GM12878 (cell line): ENCODE data around the gene TBC1D25. TPM values are rescaled to one million over a fixed set of nuclear protein-coding genes. Genes with fewer than 3 reads are reported as not detected.

Source experiments
- ATAC-seq: fragments of 200-7000 bp; cut with Tn5 transposase; 3 replicates; pipeline ENCODE4 v1.9.1; 2020; ENCODE audit warnings: mild to moderate bottlenecking, moderate library complexity
- Bru-seq: library from RNA; stranded (reverse); fragments of 400-500 nt; gene quantifications from one replicate; lab custom pipeline; 2021; lab: Mats Ljungman, UMichigan
- BruChase-seq, 2 experiments: library from RNA; stranded (reverse); fragments of 400-500 nt; gene quantifications; one replicate each; lab custom pipeline; 2021; lab: Mats Ljungman, UMichigan
- BruUV-seq: library from RNA; stranded (reverse); fragments of 400-500 nt; replicated peaks from 2 replicates; lab custom pipeline; 2021; lab: Mats Ljungman, UMichigan
- CTCF ChIA-PET: fragments of 300-600 bp; sonication (Branson Sonifier 250); formaldehyde crosslinking; extraction: SDS; loops from one replicate; lab custom pipeline; 2021; ENCODE audit warnings: inconsistent platforms; lab: Yijun Ruan, JAX
- POLR2A ChIA-PET: fragments of 350-600 bp; formaldehyde crosslinking; extraction: SDS; loops from one replicate; lab custom pipeline; 2021; ENCODE audit warnings: inconsistent platforms; lab: Charles Lee
- RAD21 ChIA-PET: fragments of 300-600 bp; sonication (Branson Sonifier 250); formaldehyde crosslinking; loops from one replicate; lab custom pipeline; 2023; ENCODE audit warnings: antibody characterized with exemption; ENCODE audit not compliant: unreplicated experiment; lab: Charles Lee
- SMC1A ChIA-PET: fragments of 300-600 bp; sonication (Branson Sonifier 250); formaldehyde crosslinking; loops from one replicate; lab custom pipeline; 2023; ENCODE audit not compliant: unreplicated experiment, uncharacterized antibody; lab: Charles Lee
- DNase-seq: peaks from one replicate; pipeline ENCODE4 v3.0.0-alpha.2; 2011; ENCODE audit warnings: low read depth, low spot score
- FAIRE-seq: peaks from 3 replicates; lab custom pipeline; 2011; peaks lifted over from hg19 to GRCh38; lab: Jason Lieb, UNC
- H2AFZ ChIP-seq: 2 replicates; pipeline ENCODE4 v1.6.0; 2011; ENCODE audit warnings: low read depth, low read length, control low read depth; ENCODE audit not compliant: control insufficient read depth
- H3K27ac ChIP-seq: 2 replicates; pipeline ENCODE4 v1.5.1; 2011; ENCODE audit warnings: control low read depth; ENCODE audit not compliant: control insufficient read depth, insufficient read depth
- H3K27me3 ChIP-seq, 2 experiments: replicated peaks in 1 of 2; 2 replicates each; pipeline versions ENCODE4 v1.6.0 to v1.6.1; 2011; ENCODE audit warnings: low read length in 1 of 2; ENCODE audit not compliant: control insufficient read depth in 2 of 2, insufficient read depth in 2 of 2
- H3K36me3 ChIP-seq, 2 experiments: 2 replicates each; pipeline ENCODE4 v1.5.1; 2011; ENCODE audit warnings: low read length in 1 of 2; ENCODE audit not compliant: control insufficient read depth in 2 of 2, insufficient read depth in 2 of 2
- H3K4me1 ChIP-seq: 2 replicates; pipeline ENCODE4 v1.6.1; 2011; ENCODE audit warnings: mild to moderate bottlenecking, low read length, moderate library complexity, mixed read lengths; ENCODE audit not compliant: control insufficient read depth, insufficient read depth
- H3K4me2 ChIP-seq: 2 replicates; pipeline ENCODE4 v1.6.0; 2011; ENCODE audit warnings: control low read depth; ENCODE audit not compliant: control insufficient read depth, insufficient read depth
- H3K4me3 ChIP-seq: fragments of 200-600 bp; sonication (generic); 2 replicates; pipeline ENCODE4 v1.5.1; 2016
- H3K79me2 ChIP-seq: 2 replicates; pipeline ENCODE4 v1.6.0; 2011; ENCODE audit warnings: low read length; ENCODE audit not compliant: control insufficient read depth, insufficient read depth
- H3K9ac ChIP-seq: 2 replicates; pipeline ENCODE4 v1.8.0; 2011; ENCODE audit warnings: low read length, control low read depth, mixed read lengths; ENCODE audit not compliant: control insufficient read depth, insufficient read depth
- H3K9me3 ChIP-seq: replicated peaks from 3 replicates; pipeline ENCODE4 v1.5.1; 2011; ENCODE audit warnings: mild to moderate bottlenecking, low read length; ENCODE audit not compliant: control insufficient read depth, insufficient read depth
- H4K20me1 ChIP-seq: 2 replicates; pipeline ENCODE4 v1.6.0; 2011; ENCODE audit not compliant: control insufficient read depth, insufficient read depth
- BMI1 ChIP-seq: fragments of 450-650 bp; IDR thresholded peaks from 2 replicates; pipeline ENCODE4 v1.6.1; 2016; ENCODE audit warnings: mild to moderate bottlenecking, moderate library complexity, borderline replicate concordance
- CTCF ChIP-seq, 3 experiments: IDR thresholded peaks in 2 of 3; conservative IDR thresholded peaks in 1 of 3; 2 replicates each; pipeline ENCODE4 v1.5.1; 2011; ENCODE audit warnings: low read depth in 3 of 3, low read length in 3 of 3, mild to moderate bottlenecking in 3 of 3, control low read depth in 2 of 3, moderate library complexity in 2 of 3, inconsistent platforms in 1 of 3, mixed read lengths in 1 of 3; ENCODE audit not compliant: control insufficient read depth in 2 of 3, insufficient read depth in 1 of 3; ENCODE audit errors: extremely low read depth in 1 of 3
- FOS ChIP-seq: IDR thresholded peaks from 3 replicates; pipeline ENCODE4 v1.6.1; 2011; ENCODE audit warnings: borderline replicate concordance; ENCODE audit not compliant: insufficient read length; ENCODE audit errors: extremely low read depth
- FOXK2 ChIP-seq: fragments of 450-650 bp; IDR thresholded peaks from 2 replicates; pipeline ENCODE4 v1.6.1; 2017; ENCODE audit warnings: mild to moderate bottlenecking, moderate library complexity
- GATAD2B ChIP-seq: fragments of 450-650 bp; conservative IDR thresholded peaks from 2 replicates; pipeline ENCODE4 v1.6.1; 2017; ENCODE audit warnings: low read depth, mild to moderate bottlenecking, moderate library complexity
- HCFC1 ChIP-seq: fragments of 150-350 bp; IDR thresholded peaks from 2 replicates; pipeline ENCODE4 v1.6.1; 2014; ENCODE audit warnings: low read length
- JUNB ChIP-seq: IDR thresholded peaks from 2 replicates; pipeline ENCODE4 v1.6.1; 2016; ENCODE audit warnings: antibody characterized with exemption, mild to moderate bottlenecking
- JUND ChIP-seq: IDR thresholded peaks from 2 replicates; pipeline ENCODE4 v1.6.1; 2012; ENCODE audit warnings: low read depth, mild to moderate bottlenecking, low read length, improper control_type of control experiment, moderate library complexity
- NBN ChIP-seq: fragments of 450-650 bp; IDR thresholded peaks from 2 replicates; pipeline ENCODE4 v1.6.1; 2016
- NFXL1 ChIP-seq: fragments of 450-650 bp; IDR thresholded peaks from 2 replicates; pipeline ENCODE4 v1.6.1; 2017; ENCODE audit warnings: antibody characterized with exemption, mild to moderate bottlenecking, borderline replicate concordance
- PAX8 ChIP-seq: fragments of 450-650 bp; IDR thresholded peaks from 2 replicates; pipeline ENCODE4 v1.6.1; 2017; ENCODE audit warnings: mild to moderate bottlenecking, moderate library complexity
- RBBP5 ChIP-seq: fragments of 200-600 bp; sonication (generic); conservative IDR thresholded peaks from 2 replicates; pipeline ENCODE4 v1.6.1; 2016
- SMARCA5 ChIP-seq: fragments of 450-650 bp; IDR thresholded peaks from 2 replicates; pipeline ENCODE4 v1.6.1; 2017; ENCODE audit warnings: mild to moderate bottlenecking
- SPI1 ChIP-seq: IDR thresholded peaks from 2 replicates; pipeline ENCODE4 v1.6.1; 2011; ENCODE audit warnings: low read depth, mild to moderate bottlenecking, low read length, moderate library complexity, borderline replicate concordance; ENCODE audit not compliant: insufficient read depth
- SRF ChIP-seq, 2 experiments: IDR thresholded peaks; 2 replicates each; pipeline ENCODE4 v1.6.1; 2011; ENCODE audit warnings: low read depth in 2 of 2, low read length in 2 of 2, mild to moderate bottlenecking in 1 of 2, moderate library complexity in 1 of 2
- TBL1XR1 ChIP-seq: IDR thresholded peaks from 2 replicates; pipeline ENCODE4 v1.6.1; 2012; ENCODE audit warnings: low read depth, low read length, improper control_type of control experiment
- ZBED1 ChIP-seq: IDR thresholded peaks from 2 replicates; pipeline ENCODE4 v1.6.1; 2016; ENCODE audit warnings: borderline replicate concordance
- ZNF24 ChIP-seq: fragments of 450-650 bp; IDR thresholded peaks from 2 replicates; pipeline ENCODE4 v1.6.1; 2017; ENCODE audit warnings: antibody characterized with exemption, mild to moderate bottlenecking
- ZNF274 ChIP-seq: IDR thresholded peaks from one replicate; pipeline ENCODE4 v1.8.0; 2011; ENCODE audit not compliant: insufficient read length, insufficient read depth
- ZSCAN29 ChIP-seq: fragments of 450-650 bp; IDR thresholded peaks from 2 replicates; pipeline ENCODE4 v1.6.1; 2017; ENCODE audit warnings: mild to moderate bottlenecking, moderate library complexity
- WGBS: methylation state at CpG from one replicate; pipeline ENCODE4 v1.1.6; 2016; ENCODE audit warnings: low lambda C conversion rate; ENCODE audit not compliant: insufficient replicate concordance, insufficient coverage; ENCODE audit errors: missing lambda C conversion rate; 5-methylcytosine and 5-hydroxymethylcytosine counted together
- in situ Hi-C: fragments of 300-500 bp; cut with MboI; formaldehyde crosslinking; loops from 9 replicates; pipeline ENCODE4 v1.14.3; 2018; ENCODE audit warnings: mixed read lengths
- intact Hi-C: fragments of 100-400 bp; cut with micrococcal nuclease; formaldehyde crosslinking; loops from one replicate; pipeline ENCODE4 v1.14.2; 2022; ENCODE audit not compliant: unreplicated experiment
- long read RNA-seq, 2 experiments: library from polyadenylated mRNA; unstranded; transcript quantifications; one replicate each; pipeline ENCODE4 v2.0.0, GENCODE V29; 2019 to 2020
- polyA minus RNA-seq, 3 experiments: library from RNA; depleted of rRNA, polyadenylated mRNA; stranded (reverse); fragments of >200 nt; gene quantifications; 2 replicates each; pipeline ENCODE4 v1.2.3, GENCODE V29; 2011
- polyA plus RNA-seq, 11 experiments: library from polyadenylated mRNA; depleted of rRNA in 4 of 11; unstranded in 6 of 11; stranded (reverse) in 5 of 11; fragments of >200 nt; fragmentation: Nextera tagmentation in 4 of 11; fragmentation: Illumina TruSeq in 1 of 11; extraction: Ambion mirVana in 4 of 11; extraction: Trizol in 1 of 11; gene quantifications; 1 replicate in 1 of 11; 2 replicates in 10 of 11; pipeline versions ENCODE4 v1.2.1 to v1.2.3, GENCODE V29; 2011 to 2016; ENCODE audit warnings: inconsistent platforms in 2 of 11, missing spikeins in 2 of 11, low read depth in 1 of 11
- total RNA-seq, 4 experiments: library from RNA; depleted of rRNA in 3 of 4; stranded (reverse); fragments of >200 nt in 3 of 4; fragmentation: Illumina TruSeq in 1 of 4; extraction: Trizol in 1 of 4; gene quantifications; 2 replicates each; pipeline versions ENCODE4 v1.2.1 to v1.2.3, GENCODE V29; 2013 to 2021

Gene TBC1D25
- 12.4 and 13.6 TPM in 2 replicates for total RNA-seq (2013; cell fraction: nucleolus; rRNA removed)
- 8.0 and 8.3 TPM in 2 replicates for total RNA-seq (2014; rRNA removed)
- total RNA-seq (2014; rRNA removed; fragmentation: Illumina TruSeq; extraction: Trizol) = 2.0 and 2.7 TPM in 2 replicates
- 17.3 and 20.6 TPM in 2 replicates for total RNA-seq (2021)
- polyA plus RNA-seq (2011; ENCODE audit: low read depth) = 9.3 TPM
- polyA plus RNA-seq (2011; rRNA removed) = 3.6 and 9.6 TPM in 2 replicates
- 14.6 and 15.2 TPM in 2 replicates for polyA plus RNA-seq (2011; cell fraction: cytosol; rRNA removed)
- polyA plus RNA-seq (2011; cell fraction: nucleus; rRNA removed) = 23.3 and 30.6 TPM in 2 replicates
- polyA plus RNA-seq (2012) = 18.8 and 19.5 TPM in 2 replicates
- polyA plus RNA-seq (2014; fragmentation: Illumina TruSeq; extraction: Trizol) = 7.0 and 10.4 TPM in 2 replicates
- polyA plus RNA-seq (2014; fragmentation: Nextera tagmentation; extraction: Ambion mirVana) = 1 to 10 TPM in 1 of 2 experiments, under 1 TPM in 1; 0.79 to 2.3 TPM
- 13.5 and 13.8 TPM in 2 replicates for polyA plus RNA-seq (2014; rRNA removed)
- 10 to 100 TPM; 11.3 to 11.6 TPM for polyA plus RNA-seq (2016; fragmentation: Nextera tagmentation; extraction: Ambion mirVana)
- polyA minus RNA-seq (2011; rRNA and poly(A)+ RNA removed) = 9.7 and 12.3 TPM in 2 replicates
- 3.1 and 5.7 TPM in 2 replicates for polyA minus RNA-seq (2011; cell fraction: cytosol; rRNA and poly(A)+ RNA removed)
- 4.8 and 8.2 TPM in 2 replicates for polyA minus RNA-seq (2011; cell fraction: nucleus; rRNA and poly(A)+ RNA removed)
- Bru-seq, nascent RNA = percentile 68 among the genes with signal in this experiment
- BruChase-seq, experiment 1, labeled RNA remaining after a 6-hour chase = percentile 72 among the genes with signal in this experiment
- percentile 73 among the genes with signal in this experiment for BruChase-seq, experiment 2, labeled RNA remaining after a 2-hour chase
- long read RNA-seq, experiment 1, full-length matches to known transcripts = 5 of 5 reads
- long read RNA-seq, experiment 1, partial matches to known transcripts = 0 of 5 reads
- long read RNA-seq, experiment 1, other reads (novel, unspliced or antisense) = 0 of 5 reads
- long read RNA-seq, experiment 2, partial matches to known transcripts = 0 of 4 reads
- long read RNA-seq, experiment 2, other reads (novel, unspliced or antisense) = 4 of 4 reads

DNA sequence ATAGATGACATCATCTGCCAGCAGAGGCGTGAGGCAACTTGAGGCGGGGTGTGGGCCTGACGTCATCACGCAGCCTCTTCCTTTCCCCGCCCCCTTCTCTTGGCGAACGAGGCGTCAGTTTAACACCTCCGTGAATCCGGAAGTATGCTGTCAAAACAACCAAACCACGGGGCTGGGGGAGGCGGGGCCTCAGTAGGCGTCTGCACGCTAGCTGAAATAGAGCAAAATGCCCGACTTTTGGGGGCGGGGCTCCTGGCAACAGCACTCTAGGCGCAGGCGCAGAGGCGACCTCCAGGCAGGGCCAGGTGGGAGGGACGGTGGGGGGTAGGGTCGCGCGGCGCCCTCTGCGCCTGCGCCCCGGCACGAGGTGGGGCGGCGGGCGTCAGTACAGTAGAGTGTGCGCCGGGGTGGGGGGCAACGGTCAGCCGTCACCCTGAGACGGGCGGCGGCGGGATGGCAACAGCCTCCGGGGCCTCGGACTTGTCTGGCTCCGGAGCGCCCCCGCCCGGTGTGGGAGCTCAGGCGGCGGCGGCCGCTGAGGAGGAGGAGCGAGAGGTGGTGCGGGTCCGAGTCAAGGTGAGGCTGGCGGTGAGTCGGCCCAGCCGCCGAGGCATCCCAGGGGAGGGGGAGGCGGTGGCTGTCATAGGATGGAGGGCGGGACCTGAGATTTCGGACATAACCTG, at the start of gene TBC1D25:
TBC1D25 (plus strand) TSS at position 370 of the 683 bp plus-strand sequence; CDS start at position 454, 84 bp downstream.
- peaks cover 20% of the 10 kb centered on the region for H3K79me2 ChIP-seq
- no peaks in the 10 kb centered on the region; the same call in 2 of the 3 replicates for H3K9me3 ChIP-seq
- no peaks in the 10 kb centered on the region for H4K20me1 ChIP-seq
- FAIRE-seq (peak; percentile 85), ATAC-seq (peak; percentile 83), DNase-seq (peak; percentile 92)
- WGBS = 33% methylated on average over 53 of the region's 59 CpGs
- peak within 1 kb of the TSS; percentile 74 for H2AFZ ChIP-seq
- in situ Hi-C loops = no loop called here
- H3K27me3 ChIP-seq = no peaks in the 10 kb centered on the region
- ChIA-PET RAD21 (interaction anchor here (0.7 to 1.8 kb wide), 10 partner anchors 11 to 580 kb away, joined by 3 to 9 read pairs (median 4); partner anchors contain the start of genes EBP and SUV39H1), SMC1A (interaction anchor here (0.6 to 2.8 kb wide), 9 partner anchors 9 to 88 kb away, joined by 3 to 11 read pairs (median 3); partner anchors contain the start of gene EBP), CTCF (interaction anchor here (0.6 to 3.0 kb wide), 11 partner anchors 11 to 109 kb away, joined by 3 to 14 read pairs (median 3); partner anchors contain the start of genes EBP and PORCN), POLR2A (interaction anchor here (0.6 to 2.6 kb wide), 15 partner anchors 8 to 455 kb away, joined by 3 to 15 read pairs (median 4); partner anchors contain the start of genes EBP, PORCN and RBM3)
- intact Hi-C loops = loop anchor here (1.0 to 2.0 kb wide), 2 partner anchors 19 to 35 kb away; partner anchors contain the start of genes EBP and RBM3
- H3K36me3 ChIP-seq = no peaks in the 10 kb centered on the region
- no peaks in the 10 kb centered on the region for H3K4me1 ChIP-seq
- no TSS peak for BruUV-seq
- H3K4me2 ChIP-seq = peak within 1 kb of the TSS; percentile 88
- peak within 1 kb of the TSS; percentile 73 for H3K4me3 ChIP-seq
- peak within 1 kb of the TSS; percentile 81 for H3K27ac ChIP-seq
- H3K9ac ChIP-seq = peak within 1 kb of the TSS; percentile 58
- TF ChIP-seq SMARCA5 = peak; percentile 61; the same call in 1 of the 2 replicates
- peak; percentile 77 for TF ChIP-seq NBN
- TF ChIP-seq TBL1XR1 = no peak
- no peak for TF ChIP-seq GATAD2B
- TF ChIP-seq JUND = peak; percentile 60; the same call in 1 of the 2 replicates
- TF ChIP-seq PAX8 = no peak
- no peak for TF ChIP-seq JUNB
- TF ChIP-seq RBBP5 = no peak
- TF ChIP-seq CTCF (IDR thresholded peaks at IDR 0.05 in 2 of 3, conservative IDR thresholded peaks at IDR 0.05 in 1 of 3; ENCODE audit: control insufficient read depth in 2 of 3, extremely low read depth in 1 of 3, insufficient read depth in 1 of 3, low read depth in 3 of 3, low read length in 3 of 3) = peak; percentile 27 to 37 (median 28); a peak in 4 of 6 replicates
- no peak for TF ChIP-seq HCFC1
- TF ChIP-seq ZNF274 = no peak
- TF ChIP-seq ZNF24 = no peak
- TF ChIP-seq SRF (IDR thresholded peaks at IDR 0.05; ENCODE audit: low read depth in 2 of 2, low read length in 2 of 2) = no peak
- no peak for TF ChIP-seq NFXL1
- no peak for TF ChIP-seq FOS
- TF ChIP-seq ZSCAN29 = no peak
- TF ChIP-seq ZBED1 = no peak
- no peak for TF ChIP-seq SPI1
- no peak for TF ChIP-seq BMI1
- TF ChIP-seq FOXK2 = 0 out of 2 replicates have a peak, but pooled peaks have one; percentile 40
